Measurements from ENCODE around the gene ALDH7A1.

The ALDH7A1 gene

DNA sequence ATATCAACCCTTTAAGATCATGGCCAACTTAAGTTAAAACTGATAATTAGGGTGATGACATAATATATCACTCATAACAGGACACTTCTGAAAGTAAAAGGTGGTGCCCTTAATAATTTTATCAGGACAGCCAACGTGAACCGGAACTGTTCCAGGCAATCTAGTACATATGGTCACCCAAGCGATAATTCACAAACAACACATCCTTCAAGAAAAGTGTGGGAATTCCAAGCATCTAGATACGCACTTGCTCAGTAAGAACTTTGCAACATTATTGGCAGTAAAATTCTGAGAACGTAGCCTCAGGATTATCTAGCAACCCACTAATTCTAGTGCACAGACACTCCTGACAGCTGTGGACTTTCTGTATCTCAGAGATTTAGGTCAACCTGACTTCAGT lies 85.7 kb downstream of the ALDH7A1 start:
- DNase-seq, result no peak

GRCh38 chr5:126508962-126509279 lies 86.1 kb downstream of the ALDH7A1 start:
- DNase-seq, result no peak

DNA sequence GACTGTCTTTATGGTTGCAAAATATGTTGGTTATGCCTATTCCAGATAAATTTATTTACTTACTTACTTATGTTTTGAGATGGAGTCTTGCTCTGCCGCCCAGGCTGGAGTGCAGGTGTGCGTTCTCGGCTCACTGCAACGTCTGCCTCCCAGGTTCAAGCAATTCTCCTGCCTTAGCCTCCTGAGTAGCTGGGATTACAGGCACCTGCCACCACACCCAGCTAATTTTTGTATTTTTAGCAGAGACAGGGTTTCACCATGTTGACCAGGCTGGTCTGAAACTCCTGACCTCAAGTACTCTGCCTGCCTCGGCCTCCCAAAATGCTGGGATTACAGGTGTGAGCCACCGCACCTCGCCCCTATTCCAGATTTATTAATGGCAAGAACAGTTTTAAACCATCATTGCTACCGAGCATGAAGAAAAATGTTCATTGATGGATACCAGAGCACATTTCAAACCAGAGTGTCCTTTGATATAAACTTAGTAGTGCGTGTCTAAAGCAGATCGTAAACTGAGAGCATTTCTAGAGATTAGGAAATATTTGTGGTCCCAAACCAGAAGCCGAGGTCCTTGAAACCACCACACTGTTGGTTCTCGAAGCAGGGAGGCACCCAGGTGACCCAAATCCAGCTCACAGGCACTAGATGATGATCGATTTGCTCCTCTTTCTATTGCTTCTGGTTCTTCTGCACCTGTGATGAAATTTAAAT lies 86.6 kb downstream of the ALDH7A1 start:
- no peak for DNase-seq

GRCh38 chr5:126506079-126506478 lies 88.9 kb downstream of the ALDH7A1 start:
- DNase-seq, result no peak

DNA sequence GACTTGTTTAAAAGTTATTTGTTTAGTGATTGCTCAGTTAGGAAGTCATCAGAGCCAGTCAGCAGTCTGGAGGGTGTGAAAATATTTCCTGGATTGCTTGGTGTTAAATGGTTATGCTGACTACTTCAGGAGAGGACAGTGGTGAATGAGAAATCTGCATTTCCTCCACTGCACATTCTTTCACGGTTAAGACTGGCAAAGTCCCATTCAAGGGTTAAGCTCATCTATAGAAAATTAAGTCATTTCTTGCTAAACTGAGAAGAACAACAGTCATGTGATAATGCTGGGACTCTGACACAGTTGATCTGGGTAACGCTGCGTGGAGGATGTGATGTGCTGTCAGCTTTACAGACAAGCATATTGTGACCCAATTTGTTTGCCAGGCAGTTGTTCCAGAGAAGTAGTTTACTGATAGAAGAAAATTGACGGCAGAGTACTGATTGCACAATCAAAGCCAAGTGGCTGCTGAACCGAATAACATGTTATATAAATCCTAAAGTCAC lies 91.4 kb downstream of the ALDH7A1 start:
- DNase-seq, result peak in 2 of 51 donors; percentile 4 to 18

DNA sequence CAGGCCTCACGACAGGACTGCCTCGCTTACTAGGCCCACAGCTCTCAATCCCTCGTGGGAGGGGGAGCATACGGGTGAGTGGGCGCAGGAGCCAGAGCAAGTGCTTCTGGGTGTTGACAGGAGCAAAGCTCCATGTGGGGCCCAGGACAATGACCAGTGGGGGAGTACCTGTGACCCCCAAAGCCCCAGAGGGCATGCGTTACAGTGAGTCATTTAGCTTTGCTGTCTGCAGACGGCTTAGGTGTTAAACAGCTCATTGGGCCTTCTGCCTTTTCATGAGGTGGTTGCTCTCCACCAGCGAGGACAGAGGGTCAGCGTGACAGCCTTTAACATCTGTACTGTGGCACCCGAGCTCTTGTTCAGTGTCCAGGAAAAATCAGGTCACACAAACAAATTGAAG lies 93.6 kb downstream of the ALDH7A1 start:
- no peak for DNase-seq

DNA sequence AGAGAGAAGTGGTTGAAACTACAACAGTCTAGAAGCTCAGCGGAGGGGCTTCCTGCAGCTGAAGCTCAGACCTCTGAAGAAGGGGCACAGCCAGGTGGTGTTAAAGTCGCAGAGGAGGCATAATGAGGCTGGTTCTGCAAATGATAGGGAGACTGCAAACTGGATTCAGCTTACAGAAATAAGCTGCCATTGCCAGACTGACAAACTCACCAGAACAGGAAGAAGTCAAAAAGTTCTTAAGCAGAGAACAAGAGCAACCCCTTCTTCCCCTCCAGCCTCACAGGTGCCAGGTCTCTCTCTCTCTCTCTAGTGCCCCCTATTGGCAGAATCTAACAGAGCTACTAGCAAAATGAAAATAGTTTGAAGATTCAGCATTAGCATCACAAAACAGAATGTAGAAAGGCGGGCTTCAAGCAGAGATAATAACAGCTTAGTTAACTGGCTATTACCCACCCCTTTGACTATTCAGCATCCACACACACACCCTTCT lies 95.1 kb downstream of the ALDH7A1 start:
- no peak for DNase-seq

DNA sequence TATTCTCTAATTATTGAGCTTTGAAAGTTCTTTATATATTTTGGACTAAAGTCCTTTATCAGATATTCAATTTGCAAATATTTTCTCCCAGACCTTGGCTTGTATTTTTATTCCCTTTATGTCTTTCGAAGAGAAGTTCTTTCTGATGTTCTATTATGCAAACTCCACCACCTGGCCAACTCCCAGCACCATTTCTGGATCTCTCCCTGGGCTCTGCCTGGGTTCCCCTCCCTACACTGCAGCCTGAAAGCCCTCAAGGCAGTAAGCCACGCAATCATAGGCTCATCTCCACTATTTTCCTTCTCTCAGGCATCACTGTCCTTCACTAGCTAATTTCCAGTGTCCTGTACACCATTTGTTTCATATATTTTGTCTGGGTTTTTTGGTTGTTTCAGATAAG lies 95.7 kb downstream of the ALDH7A1 start:
- no peak for DNase-seq

GRCh38 chr5:126497506-126497905 lies 97.5 kb downstream of the ALDH7A1 start:
- DNase-seq, result no peak

DNA sequence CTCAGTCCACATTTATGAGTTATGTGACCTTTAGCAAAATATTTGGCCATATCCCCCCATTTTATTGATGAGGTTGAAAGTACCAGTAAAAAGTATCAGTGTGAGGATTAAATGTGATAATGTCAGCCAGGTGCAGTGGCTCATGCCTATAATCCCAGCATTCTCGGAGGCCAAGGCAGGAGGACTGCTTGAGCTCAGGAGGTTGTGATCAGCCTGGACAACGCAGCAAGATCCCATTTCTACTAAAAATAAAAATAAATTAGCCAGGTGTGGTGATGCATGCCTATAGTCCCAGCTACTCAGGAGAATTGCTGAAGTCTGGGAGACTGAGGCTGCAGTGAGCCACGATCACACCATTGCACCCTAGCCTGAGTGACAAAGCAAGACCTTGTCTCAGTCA lies 100.6 kb downstream of the ALDH7A1 start:
- no peak for DNase-seq

- DNase-seq, result no peak
These were observed 102.1 kb downstream of the ALDH7A1 start for GRCh38 chr5:126492939-126493338.

- peak in 23 of 51 donors; percentile 10 to 62 (median 30) for DNase-seq
These were observed 104.7 kb downstream of the ALDH7A1 start for GRCh38 chr5:126490167-126490940.

DNA sequence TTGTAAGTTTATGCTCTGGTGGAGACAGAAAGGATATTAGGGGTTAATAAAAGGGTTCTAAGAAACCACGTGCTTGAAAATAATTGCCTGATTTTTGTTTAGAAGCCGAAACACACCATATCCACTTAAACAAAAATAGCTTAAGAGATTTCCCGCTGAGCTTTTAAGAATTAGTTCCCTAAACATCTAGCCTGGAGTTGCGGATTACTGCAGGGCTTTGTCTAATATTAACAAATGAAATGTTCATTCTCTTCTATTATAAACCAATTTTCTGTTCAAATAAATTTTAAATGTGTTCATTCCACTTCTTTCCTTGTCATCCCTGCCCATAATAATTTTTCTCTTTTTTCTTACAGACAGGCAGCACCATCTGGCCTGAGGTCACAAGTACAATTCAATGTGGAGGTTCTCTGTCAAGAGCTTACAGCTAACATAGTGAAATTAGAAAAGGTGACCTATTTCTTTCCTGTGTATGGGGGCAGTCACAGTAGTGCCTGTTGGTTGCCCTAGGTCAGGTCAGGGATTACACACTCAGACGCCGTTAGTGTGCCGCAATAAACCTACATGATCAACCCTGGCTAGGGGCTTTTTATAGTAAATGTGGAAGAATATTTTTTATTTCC lies 106.5 kb downstream of the ALDH7A1 start:
- DNase-seq, result no peak

GRCh38 chr5:126487596-126487995 lies 107.4 kb downstream of the ALDH7A1 start:
- no peak for DNase-seq

DNA sequence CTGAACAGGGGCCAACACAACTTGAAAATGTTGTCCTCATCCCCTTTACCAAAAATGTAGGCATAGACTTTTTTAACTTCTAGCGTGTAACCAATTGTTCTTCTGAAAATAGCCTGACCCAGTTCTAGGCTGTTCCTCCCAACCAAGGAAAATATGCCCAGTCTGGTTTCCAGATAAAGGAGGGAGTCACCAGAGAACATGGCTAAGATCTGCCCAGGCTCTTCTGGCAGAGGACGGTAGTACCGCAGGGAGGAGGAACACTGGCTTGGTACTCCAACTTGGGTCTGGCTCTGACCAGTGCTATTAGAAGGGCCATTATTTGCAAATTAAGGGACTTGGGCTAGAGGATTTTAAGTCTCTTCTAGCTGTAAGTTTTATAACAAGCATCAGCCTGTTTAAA lies 108.7 kb downstream of the ALDH7A1 start:
- DNase-seq, result peak in 8 of 51 donors; percentile 9 to 49 (median 19)

DNA sequence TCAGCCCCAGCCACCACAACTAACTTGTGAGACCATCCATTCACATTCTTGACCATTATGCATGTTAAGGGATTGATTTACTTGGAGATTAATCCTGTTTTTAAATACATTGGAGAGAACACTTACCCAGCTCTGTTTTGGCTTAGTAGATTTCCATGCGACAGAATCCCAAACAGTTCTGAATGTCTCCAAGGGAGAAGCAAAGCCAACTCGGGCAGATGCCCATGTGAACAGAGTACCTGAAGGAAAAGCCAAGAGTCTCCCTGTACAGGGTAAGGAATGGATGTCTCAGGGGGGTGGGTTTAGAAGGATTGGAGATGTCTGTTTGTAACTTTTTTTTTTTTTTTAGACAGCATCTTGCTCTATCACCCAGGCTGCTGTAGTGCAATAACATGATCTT lies 110.8 kb downstream of the ALDH7A1 start:
- DNase-seq, result peak in 3 of 51 donors; percentile 4 to 34 (median 16)

DNA sequence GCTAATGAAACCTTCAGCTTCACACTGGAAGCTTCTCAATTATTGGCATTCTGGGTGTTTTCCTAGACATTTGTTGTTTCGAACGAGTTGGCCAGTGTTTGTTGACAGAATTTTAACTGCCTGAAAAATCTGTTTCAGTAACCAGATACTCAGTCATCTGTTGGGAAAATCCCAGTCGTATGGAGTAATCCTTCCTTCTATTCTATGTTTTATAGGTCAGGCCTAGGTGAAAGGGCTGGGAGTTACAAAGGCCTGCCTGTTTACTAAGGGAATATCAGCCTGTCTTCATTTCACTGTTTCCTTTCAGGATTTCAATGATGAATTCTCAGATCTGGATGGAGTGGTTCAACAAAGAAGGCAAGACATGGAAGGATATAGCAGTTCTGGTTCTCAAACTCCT lies 111.9 kb downstream of the ALDH7A1 start:
- DNase-seq, result no peak

DNA sequence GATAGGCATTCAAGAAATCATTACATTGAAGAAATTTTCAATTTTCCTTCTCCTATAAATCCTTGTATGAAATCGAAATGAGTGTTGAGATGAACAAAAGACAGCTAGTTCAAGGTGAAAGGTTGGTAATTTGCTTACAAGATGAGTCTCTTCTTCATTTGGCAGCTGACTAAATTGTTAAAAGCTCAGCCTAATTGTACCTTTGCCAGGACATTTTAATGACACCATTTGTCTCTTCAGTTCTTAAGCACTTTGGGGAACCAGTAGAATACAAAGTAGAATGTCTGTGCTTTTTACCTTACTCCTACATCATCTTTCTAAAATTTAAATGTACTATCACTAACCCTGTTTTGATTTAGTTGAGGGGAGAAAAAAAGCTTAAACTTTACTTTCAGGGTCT lies 112.4 kb downstream of the ALDH7A1 start:
- no peak for DNase-seq

- no peak for DNase-seq
These were observed 113.8 kb downstream of the ALDH7A1 start for GRCh38 chr5:126481243-126481642.

Data from hypothalamus (tissue), 51 donors.